ENCODE measurements around the gene SH3PXD2B.

The SH3PXD2B gene

GRCh38 chr5:172436879-172437369, 17.4 kb downstream of the SH3PXD2B start:
- no peak for DNase-seq (ENCODE audit: low read depth in 2 of 2)

DNA sequence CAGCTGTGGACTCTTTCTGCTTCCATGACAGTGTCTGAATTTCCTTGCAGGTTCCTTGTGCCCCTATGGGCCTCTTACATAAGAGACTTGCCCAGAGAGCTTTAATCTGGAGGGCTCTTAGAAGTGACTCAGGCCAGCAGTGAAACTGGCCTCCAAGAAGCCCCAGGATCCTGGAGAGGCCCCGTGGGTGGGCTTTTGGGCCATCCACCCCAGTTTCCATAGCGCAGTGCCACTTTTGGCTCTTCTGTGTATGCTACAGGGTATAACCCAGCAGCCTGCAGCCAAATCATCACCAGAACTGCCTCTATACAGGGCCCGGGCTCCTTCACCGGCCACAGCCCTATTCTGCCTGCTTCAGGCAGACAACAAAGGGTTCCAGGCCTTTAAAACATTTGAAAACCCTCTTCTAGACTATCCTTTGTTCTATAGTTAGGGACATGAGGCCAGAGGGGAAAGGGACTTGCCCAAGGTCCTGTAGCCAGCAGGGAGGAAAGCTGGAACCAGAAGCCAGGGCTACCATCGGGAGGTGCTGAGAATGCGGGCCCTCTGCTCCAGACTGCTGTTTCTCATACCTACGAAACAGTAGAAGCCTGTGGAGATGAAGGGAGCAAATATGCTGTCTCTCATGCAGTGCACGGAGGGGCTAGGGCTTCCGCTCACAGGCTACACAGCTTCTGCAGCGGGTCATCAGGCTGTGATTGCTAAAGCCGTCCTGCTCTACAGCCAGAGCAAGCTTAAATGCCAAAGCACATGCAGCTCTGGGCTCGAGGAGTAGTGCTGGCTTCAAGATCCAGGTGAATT, 18.0 kb downstream of the SH3PXD2B start:
- no peak for DNase-seq (ENCODE audit: low read depth in 2 of 2)

DNA sequence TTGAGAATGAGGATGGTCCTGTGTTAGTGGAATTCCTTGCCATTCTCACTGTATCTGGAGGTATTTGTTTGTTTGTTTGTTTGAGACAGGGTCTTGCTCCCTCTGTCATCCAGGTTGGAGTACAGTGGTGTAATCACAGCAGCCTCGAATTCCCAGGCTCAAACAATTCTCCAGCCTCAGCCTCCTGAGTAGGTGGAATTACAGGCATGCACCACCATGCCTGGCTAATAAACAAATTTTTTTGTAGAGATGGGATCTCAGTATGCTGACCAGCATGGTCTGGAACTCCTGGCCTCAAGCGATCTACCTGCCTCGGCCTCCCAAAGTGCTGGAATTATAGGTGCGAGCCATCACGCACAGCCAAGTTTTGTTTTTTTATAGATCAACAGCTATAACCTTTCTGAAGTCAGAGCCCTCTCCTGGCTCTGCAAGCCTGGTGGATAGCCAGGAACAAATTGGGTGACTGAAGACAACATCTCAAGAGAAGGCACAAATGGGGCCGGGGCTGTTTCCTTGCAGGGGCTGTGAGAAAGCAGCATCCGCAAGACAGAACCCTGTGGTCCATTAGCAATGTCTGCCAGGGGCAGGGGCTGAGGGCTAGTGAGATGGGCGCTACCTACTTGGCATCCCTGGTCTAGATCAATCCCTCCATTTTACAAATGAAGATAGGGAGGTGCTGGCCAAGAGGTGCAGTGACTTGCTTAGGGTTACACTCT, 18.8 kb downstream of the SH3PXD2B start:
- no peak for DNase-seq (ENCODE audit: low read depth in 2 of 2)

DNA sequence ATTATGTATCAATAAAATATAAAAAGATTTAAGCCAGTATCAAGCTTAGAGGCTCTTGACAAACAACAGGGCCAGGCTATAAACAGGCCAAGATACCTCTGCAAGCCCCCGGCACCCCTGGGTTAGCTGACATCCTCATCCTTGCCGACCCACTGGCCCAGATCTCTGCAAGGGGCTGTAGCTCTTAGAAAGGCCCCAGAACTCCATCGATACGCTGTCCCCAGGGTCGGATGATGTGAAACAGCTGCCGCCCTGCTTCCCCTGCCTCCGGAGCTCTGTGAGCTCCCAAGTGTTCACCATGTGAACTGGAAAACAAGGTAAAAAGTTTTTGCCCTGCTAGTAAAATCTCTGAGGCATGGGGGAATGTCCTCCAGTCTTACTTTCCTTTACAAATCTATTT, 20.1 kb downstream of the SH3PXD2B start:
- no peak for DNase-seq (ENCODE audit: low read depth in 2 of 2)

DNA sequence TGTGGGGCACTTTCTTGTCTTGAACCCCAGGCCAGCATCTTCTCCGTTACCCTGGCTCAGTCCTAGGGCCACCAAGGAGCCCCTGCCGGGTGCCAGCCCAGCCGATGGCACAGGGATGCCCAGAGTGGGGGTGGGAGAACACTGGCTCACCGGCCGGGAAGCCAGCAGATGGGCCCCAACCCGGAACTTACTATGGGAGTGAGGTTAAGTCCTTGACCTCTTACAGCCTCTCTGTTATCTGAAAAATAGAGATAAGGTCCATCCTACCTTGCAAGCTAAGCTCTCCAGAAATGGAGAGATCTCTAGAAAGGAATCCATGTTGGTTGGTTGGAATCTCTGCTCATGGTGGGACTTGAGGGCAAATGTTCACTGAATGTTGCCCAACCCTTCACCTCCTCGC, 20.8 kb downstream of the SH3PXD2B start:
- DNase-seq (ENCODE audit: low read depth in 2 of 2) = no peak

- DNase-seq (ENCODE audit: low read depth in 2 of 2) = no peak
Observed at GRCh38 chr5:172433071-172433470, 21.3 kb downstream of the SH3PXD2B start.

DNA sequence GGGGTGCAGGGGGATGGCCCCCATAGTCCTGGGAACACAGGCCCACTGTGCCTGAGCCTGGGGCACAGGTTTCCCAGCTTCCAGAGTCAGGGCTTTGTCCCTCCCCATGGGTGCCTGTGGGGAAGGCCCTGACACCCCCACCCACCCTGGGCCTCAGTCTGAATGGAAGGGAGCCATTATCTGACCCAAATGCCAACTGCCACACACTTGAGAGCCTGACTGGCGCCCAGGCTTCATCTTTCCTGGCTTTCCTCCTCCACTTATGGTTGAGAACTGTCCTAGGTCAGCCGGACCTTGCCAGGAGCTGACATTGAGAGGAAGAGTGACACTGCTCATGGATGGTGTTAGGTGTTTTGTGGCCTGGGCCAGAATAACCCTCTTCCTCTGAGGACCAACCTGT, 24.0 kb downstream of the SH3PXD2B start:
- no peak for DNase-seq (ENCODE audit: low read depth in 2 of 2)

- no peak for DNase-seq (ENCODE audit: low read depth in 2 of 2)
Observed at GRCh38 chr5:172429201-172429940, 25.0 kb downstream of the SH3PXD2B start.

DNA sequence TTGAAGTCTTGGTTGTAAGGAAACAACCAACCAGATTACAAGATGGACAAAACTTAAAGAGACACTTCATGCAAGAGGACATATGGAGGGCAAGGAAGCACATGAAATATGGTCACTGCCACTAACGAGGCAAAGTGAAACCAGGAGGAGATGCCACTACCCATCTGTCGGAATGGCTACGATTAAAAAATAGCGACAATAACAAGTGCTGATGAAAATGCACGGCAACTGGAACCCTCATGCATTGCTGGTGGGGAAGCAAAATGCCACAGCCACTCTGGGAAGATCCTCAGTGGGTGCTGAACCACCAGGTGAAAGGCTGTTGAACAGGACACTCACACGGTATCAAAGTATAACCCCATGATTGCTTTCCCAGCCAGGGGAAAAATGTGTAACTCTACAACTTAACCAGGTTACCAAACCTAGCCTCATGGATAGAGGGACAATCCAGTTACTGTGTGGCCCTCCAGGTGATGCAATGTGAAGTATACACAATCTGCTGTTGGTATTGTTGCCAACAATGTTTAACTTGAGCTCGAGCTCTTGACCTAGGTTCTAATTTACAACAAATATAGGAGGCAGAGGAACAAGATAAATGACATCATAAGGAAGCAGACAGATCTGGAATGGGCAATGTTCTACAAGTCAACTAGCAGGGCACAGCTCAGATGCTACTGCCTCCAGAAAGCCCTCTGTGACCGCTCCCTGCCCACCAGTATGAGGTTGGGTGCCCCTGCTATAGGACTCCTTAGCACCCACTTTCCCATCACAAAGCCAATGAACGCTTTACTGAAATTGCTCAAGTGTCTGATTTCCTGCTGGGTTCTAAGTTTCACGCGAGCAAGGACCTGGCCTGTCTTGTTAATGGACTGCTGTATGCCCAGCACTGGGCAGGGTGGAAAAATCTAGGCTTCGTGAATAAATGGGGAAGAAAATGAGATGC, 25.8 kb downstream of the SH3PXD2B start:
- no peak for DNase-seq (ENCODE audit: low read depth in 2 of 2)

DNA sequence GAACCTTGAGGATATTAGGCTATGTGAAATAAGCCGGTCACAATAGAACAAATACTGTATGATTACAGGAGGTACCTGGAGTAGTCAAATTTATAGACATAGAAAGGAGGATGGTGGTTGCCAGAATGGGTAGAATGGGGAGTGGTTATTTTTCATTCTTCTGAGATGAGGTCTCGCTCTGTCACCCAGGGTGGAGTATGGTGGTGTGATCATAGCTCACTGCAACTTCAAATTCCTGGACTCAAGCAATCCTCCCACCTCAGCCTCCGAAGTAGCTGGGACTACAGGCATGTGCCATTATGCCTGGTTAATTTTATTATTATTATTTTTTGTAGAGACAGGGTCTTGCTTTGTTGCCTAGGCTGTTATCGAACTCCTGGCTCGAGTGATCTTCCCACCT, 27.1 kb downstream of the SH3PXD2B start:
- DNase-seq (ENCODE audit: low read depth in 2 of 2) = no peak

GRCh38 chr5:172426086-172426485, 28.2 kb downstream of the SH3PXD2B start:
- DNase-seq (ENCODE audit: low read depth in 2 of 2) = no peak

GRCh38 chr5:172425402-172425801, 28.9 kb downstream of the SH3PXD2B start:
- no peak for DNase-seq (ENCODE audit: low read depth in 2 of 2)

DNA sequence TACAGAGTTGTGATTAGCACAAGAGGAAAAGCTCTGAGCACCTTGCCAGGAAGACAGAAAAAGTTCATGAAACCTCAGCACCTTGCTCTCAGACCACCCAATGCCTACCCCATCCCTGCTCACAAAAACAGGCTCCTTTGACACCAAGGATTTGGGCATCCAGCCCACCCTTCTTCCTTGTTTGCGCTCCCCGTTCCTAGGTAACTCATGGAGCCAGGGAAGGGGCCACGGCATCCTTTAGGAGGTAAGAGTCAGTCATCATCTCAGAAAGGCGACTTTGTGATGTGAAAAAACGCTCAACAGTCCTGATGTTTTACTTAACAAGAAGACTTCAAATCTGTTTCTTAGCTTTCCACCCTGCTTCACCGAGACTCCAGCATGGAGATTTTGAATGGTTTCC, 29.5 kb downstream of the SH3PXD2B start:
- no peak for DNase-seq (ENCODE audit: low read depth in 2 of 2)

GRCh38 chr5:172424111-172424490, 30.2 kb downstream of the SH3PXD2B start:
- DNase-seq (ENCODE audit: low read depth in 2 of 2) = no peak

DNA sequence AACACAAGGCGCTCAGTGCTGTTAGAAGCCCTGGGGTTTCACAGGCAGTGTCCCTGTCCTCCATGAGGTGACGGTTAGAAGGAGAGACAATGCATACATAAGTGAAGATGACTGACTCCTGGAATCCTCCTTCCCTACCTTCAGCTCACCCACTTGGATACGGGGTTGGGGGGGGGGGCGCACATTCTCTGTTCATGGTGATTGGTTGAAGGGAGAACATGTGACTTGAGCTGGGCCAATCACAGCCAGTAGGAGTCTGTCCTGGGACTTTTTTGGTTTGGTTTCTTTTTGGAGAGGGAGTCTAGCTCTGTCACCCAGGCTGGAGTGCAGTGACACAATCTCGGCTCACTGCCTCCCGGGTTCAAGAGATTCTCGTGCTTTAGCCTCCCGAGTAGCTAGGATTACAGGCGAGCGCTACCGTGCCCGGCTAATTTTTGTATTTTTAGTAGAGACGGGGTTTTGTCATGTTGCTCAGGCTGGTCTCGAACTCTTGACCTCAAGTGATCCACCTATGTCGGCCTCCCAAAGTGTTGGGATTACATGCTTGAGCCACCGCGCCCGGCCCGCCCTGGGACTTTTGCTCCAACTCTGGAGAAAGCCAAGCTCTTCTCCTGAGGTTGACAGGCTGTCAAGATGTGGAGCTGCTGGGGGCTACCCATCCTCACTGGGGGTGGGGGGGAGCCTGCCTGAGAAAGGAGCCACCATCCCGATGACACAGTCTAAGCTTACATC, 30.8 kb downstream of the SH3PXD2B start:
- no peak for DNase-seq (ENCODE audit: low read depth in 2 of 2)

DNA sequence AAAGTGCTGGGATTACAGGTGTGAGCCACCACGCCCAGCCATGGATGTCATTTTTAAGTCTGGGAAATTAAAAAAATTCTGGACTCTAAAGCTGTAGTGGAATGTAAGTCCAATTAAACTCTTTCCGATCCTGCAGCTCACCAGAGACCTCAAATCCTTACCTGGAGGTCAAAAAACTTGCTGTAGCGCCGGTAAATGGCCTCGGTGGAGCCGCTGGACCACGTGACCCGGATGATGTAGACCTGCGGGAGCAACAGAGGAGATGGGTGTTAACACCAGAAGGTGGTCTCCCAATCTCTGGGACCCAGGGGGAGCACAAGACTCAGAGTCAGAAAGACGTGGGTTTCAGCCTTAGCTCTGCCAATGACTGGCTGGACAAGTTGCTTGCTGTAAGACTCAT, 32.1 kb downstream of the SH3PXD2B start:
- no peak for DNase-seq (ENCODE audit: low read depth in 2 of 2)

DNA sequence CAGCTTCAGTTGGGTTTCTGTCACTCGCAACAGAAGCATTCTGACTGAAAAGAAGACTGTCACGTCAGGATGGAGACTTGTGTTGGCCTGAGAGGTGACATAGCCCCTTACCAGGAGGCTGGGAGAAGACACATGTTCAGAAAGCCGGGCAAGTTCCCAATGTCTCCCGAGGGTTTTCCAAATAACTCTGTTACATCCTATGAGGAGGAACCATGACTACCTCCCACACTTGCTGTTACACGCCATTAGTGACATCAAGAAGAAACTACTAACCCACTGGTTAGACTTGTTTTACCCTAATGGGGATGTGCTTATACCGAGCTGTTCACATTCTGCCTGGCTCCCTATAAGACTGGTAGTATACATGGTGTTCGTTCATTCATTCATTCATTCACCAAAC, 33.3 kb downstream of the SH3PXD2B start:
- no peak for DNase-seq (ENCODE audit: low read depth in 2 of 2)

- no peak for DNase-seq (ENCODE audit: low read depth in 2 of 2)
Observed at GRCh38 chr5:172420235-172420939, 33.9 kb downstream of the SH3PXD2B start.

GRCh38 chr5:172418862-172419814, 35.2 kb downstream of the SH3PXD2B start:
- no peak for DNase-seq (ENCODE audit: low read depth in 2 of 2)

All from stimulated activated CD4-positive, alpha-beta T cell treated with anti-CD3 and anti-CD28 coated beads, Interleukin-1b, Interleukin-23, amount 100 ng/mL, for 1 hour (primary cell).